ENCODE measurements around the gene CDK9.
A peak's percentile ranks its signal among the peaks of the same experiment; 100 is the strongest.
"Not testable (repeated sequence)": the region's sequence is repeated elsewhere in the genome, so short reads cannot be mapped to it uniquely, and the experiment has no call there.

CDK9 gene

DNA sequence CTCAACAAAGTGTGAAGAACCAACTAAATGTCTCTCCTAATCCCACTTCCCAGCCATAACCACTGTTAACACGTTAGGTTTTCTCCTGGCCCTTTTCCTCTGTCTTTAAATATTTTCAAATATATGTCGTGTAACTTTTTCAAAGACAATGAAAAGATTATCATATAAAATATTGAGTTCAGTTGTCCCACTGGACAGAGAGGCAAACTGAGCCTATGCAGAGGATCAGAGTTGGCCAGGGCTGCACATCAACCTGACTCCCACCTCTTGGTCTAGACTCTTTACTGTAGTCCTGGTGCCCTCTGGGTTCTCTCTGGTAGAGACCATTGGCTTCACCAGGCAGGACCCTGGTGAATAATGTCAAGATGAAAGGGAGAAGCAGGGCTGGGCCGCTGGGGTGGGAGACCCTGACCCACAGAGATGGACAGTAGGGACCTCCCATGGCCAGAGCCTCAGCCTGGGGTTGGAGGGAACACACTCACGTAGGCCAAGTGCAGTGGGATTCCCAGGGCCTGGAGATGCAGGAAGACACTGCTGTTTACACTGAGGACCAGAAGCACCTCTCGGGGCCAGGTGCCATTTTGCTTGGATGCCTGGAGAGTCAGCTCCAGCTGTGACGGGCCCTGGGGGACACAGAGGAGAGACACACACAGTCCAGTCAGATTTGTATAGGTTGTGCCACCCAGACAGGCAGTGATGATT is 43.5 kb downstream of the CDK9 start:
- no peak for DNase-seq

DNA sequence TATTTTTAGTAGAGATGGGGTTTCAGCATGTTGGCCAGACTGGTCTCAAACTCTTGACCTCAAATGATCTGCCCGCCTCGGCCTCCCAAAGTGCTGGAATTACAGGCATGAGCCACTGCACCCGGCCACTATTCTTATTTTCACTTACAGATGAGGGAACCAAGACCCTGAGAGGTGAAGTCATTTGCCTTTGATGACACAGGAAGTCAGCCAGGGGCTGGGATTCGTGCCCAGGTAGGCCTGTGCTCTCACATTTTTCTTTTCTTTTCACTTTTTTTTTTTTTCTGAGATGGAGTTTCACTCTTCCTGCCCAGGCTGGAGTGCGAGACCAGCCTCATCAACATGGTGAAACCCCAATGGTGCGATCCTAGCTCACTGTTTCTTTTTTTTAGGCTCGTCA is 46.4 kb downstream of the CDK9 start:
- DNase-seq, result no peak

- peak; percentile 27 for DNase-seq
Observed at GRCh38 chr9:127833555-127833954, 47.7 kb downstream of the CDK9 start.

DNA sequence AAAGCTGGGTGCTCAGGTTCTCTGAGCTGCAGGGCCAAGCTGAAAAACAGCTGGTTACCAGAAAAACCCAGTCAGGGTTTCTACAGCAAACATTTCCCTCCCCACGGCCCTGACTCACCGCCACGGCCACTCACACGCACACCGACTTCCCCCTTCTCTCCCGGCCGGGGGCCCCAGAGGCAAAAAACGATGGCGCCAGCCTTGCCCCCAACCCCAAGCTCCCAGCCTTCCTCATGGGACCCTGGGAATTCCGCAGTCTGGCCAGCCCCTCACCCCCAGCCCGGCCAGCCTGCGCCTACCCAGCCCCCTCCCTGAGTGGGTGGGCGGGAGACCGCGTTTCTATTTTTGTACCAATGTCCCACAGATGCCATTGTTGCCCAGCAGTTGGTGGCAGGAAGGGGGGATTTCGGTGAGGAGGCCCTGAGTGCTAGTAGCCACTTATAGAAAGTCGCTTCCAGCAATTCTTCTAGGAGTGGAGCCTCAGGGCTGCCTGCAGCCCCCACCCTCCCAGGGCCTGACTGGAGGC is 50.2 kb downstream of the CDK9 start:
- DNase-seq, result peak; percentile 72

DNA sequence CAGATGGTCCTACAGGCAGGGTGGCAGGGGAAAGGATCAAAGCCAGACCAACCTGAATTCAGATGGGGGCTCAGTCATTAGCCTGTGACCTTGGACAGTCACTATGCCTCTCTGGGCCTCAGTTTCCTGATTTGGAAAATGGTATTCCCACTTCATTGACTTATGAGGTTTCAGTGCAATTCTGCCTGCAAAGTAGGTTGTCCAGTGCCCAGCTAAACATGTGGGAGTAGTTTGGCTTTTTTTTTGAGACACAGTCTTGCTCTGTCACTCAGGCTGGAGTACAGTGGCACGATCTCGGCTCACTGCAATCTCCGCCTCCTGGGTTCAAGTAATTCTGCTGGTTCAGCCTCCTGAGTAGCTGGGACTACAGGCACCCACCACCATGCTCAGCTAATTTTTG is 50.7 kb downstream of the CDK9 start:
- DNase-seq, result not testable (repeated sequence)

- no peak for DNase-seq
Observed at GRCh38 chr9:127837346-127837745, 51.5 kb downstream of the CDK9 start.

- peak; percentile 71 for DNase-seq
Observed at GRCh38 chr9:127838375-127839078, 52.7 kb downstream of the CDK9 start.
